Astrocyte of the cerebellum (primary cell): Measurements from ENCODE around the gene RPL13A.
"Not testable (repeated sequence)": the region's sequence is repeated elsewhere in the genome, so short reads cannot be mapped to it uniquely, and the experiment has no call there.

Experiments
- DNase-seq: peaks from one replicate; pipeline ENCODE4 v3.0.0-alpha.2; 2011; ENCODE audit warnings: low read depth
- H3K4me3 ChIP-seq: 2 replicates; pipeline ENCODE4 v1.5.1; 2011; ENCODE audit warnings: mild to moderate bottlenecking, low read depth, low read length, moderate library complexity
- in situ Hi-C: cut with HindIII; loops from 2 replicates; pipeline ENCODE4 v1.10.0; 2017; ENCODE audit warnings: low sequenced_read_pairs
- TF ChIP-seq, protein P1 (sequence below): IDR thresholded peaks from 2 replicates; pipeline ENCODE4 v1.5.1; 2012; ENCODE audit warnings: low read length, low read depth, moderate library complexity, mild to moderate bottlenecking; ENCODE audit errors: missing control alignments

The RPL13A gene

DNA sequence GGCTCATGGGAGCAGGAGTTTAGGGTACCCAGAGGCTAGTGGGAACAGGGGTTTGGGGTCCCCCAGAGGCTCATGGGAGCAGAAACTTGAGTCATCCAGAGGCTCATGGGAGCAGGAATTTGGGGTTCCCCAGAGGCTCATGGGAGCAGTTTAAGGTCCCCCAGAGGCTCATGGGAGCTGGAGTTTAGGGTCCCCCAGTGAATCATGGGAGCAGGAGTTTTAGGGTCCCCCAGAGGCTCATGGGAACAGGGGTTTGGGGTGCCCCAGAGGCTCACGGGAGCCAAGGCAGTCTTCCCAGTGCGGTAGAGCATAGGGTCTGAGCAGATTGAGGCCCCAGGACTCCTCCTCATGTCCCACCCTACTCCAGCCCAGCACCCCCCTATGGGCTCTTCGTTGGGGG is 22.0 kb upstream of the RPL13A start:
- in situ Hi-C loops = no loop called here
- no peak overlapping the region for H3K4me3 ChIP-seq
- no peak for DNase-seq
- TF ChIP-seq, protein P1, sequence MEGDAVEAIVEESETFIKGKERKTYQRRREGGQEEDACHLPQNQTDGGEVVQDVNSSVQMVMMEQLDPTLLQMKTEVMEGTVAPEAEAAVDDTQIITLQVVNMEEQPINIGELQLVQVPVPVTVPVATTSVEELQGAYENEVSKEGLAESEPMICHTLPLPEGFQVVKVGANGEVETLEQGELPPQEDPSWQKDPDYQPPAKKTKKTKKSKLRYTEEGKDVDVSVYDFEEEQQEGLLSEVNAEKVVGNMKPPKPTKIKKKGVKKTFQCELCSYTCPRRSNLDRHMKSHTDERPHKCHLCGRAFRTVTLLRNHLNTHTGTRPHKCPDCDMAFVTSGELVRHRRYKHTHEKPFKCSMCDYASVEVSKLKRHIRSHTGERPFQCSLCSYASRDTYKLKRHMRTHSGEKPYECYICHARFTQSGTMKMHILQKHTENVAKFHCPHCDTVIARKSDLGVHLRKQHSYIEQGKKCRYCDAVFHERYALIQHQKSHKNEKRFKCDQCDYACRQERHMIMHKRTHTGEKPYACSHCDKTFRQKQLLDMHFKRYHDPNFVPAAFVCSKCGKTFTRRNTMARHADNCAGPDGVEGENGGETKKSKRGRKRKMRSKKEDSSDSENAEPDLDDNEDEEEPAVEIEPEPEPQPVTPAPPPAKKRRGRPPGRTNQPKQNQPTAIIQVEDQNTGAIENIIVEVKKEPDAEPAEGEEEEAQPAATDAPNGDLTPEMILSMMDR = no peak

DNA sequence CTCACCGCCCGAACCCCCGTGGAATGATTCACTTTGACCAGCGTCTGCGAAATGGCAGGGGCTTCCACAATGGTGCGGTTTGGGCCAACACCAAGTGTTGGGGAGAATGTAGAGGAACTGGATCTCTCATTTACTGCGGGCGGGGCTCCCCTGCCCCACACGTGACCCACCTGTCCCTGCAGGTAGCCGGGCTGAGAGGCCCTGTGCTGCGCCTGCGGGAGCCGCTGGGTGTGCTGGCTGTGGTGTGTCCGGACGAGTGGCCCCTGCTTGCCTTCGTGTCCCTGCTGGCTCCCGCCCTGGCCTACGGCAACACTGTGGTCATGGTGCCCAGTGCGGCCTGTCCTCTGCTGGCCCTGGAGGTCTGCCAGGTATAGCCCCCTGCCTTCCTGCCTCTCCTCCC is 19.2 kb upstream of the RPL13A start:
- TF ChIP-seq, protein P1 = no peak
- no peak overlapping the region for H3K4me3 ChIP-seq
- in situ Hi-C loops = no loop called here
- DNase-seq = no peak

DNA sequence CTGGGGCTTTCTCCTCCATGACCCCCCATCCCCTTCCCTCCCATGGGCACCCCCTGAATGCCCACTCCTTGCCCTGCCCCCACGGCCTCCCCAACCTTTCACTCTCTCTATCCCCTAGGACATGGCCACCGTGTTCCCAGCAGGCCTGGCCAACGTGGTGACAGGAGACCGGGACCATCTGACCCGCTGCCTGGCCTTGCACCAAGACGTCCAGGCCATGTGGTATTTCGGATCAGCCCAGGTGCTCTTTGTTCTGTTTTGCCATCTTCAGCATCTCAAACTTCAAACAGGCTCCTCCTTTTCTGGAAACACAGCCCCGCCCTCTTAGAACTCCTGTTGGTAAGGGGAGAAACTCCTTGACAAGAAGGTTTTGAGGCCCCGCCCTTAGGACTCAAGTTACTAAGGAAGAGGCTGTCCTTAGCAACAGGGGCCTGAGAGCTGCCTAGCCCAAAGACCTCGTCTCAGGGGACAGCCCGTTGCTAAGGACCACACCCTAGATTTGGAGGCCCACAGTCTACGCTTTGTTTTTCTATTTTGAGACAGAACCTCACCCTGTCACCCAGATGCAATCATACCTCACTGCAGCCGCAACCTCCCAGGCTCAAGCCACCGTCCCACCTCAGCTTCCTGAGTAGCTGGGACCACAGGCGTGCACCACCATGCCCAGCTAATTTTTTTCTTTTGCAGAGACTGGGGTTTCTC is 18.5 kb upstream of the RPL13A start:
- TF ChIP-seq, protein P1 = no peak
- no peak overlapping the region for H3K4me3 ChIP-seq
- no peak for DNase-seq
- in situ Hi-C loops = no loop called here

DNA sequence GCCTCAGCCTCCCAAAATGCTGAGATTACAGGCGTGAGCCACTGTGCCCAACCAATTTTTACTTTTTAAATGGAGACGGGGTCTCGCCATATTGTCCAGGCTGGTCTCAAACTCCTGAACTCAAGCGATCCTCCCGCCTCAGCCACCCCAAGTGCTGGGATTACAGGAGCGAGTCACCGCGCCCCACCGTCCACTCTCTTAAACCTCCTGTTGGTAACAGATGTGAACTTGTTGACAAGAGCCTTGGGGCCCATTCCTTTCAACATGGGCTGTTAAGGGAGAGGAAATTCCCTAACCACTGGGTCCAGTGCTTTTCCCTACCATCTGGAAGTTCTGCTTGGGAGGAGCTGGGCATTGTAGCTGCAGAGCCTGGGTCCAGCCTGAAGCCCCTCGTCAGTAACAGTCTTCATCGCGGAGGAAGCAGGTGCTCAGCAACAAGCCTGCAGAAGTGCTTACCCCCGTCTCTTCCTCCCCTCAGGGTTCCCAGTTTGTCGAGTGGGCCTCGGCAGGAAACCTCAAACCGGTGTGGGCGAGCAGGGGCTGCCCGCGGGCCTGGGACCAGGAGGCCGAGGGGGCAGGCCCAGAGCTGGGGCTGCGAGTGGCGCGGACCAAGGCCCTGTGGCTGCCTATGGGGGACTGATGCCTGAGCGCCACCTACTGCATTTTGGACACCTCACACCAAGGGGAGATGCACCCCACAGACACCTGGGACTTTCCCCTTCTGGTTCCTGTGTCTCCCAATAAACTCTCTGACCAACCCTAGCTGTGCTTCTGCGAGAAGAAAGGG is 17.4 kb upstream of the RPL13A start:
- H3K4me3 ChIP-seq = no peak overlapping the region
- in situ Hi-C loops = no loop called here
- TF ChIP-seq, protein P1 = peak; percentile 2
- no peak for DNase-seq

DNA sequence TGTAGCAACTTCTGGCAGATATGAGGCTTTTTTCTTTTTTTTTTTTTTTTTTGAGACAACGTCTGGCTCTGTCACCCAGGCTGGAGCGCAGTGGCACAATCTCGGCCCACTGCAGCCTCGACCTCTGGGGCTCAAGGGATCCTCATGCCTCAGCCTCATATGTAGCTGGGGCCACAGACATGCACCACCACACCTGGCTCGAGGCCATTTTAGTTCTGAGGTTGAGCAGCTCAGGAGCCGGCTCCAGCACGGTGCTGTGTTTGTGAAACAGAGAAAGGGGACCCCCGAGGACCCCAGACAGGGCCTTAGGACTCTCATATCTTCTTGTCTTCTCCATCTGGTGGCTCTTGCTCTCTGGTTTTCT is 16.8 kb upstream of the RPL13A start:
- H3K4me3 ChIP-seq = no peak overlapping the region
- in situ Hi-C loops = no loop called here
- TF ChIP-seq, protein P1 = no peak
- DNase-seq = no peak

DNA sequence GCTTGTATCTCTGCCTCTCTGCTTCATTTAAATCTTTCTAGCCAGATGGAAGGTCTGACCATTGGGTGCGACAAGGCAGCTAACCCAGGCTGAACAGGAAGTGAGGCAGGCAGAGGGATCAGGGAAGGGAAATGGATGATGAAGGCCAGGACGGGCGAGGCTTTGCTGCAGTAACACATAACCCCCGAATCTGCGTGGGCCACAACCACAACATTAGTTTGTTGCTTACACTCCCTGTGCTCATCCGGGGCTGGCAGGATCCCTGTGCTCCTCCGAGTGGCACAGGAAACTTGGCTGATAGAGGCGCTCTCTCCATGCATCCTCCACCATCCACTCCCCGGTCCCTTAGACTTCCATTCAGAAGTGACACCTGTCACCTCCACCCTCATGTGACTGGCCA is 14.5 kb upstream of the RPL13A start:
- H3K4me3 ChIP-seq = no peak overlapping the region
- TF ChIP-seq, protein P1 = no peak
- DNase-seq = no peak
- in situ Hi-C loops = no loop called here

DNA sequence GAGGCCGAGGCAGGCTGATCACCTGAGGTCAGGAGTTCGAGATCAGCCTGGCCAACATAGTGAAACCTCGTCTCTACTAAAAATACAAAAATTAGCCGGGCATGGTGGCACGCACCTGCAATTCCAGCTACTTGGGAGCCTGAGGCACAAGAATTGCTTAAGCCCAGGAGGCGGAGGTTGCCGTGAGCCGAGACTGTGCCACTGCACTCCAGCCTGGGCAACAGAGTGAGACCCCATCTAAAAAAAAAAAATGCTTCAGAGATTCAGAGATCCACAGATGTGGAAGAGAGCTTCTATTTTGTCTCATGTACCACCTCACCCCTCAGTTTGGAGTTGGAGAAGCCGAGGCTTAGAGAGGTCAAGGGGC is 13.9 kb upstream of the RPL13A start:
- peak overlapping the region; percentile 56 for H3K4me3 ChIP-seq
- in situ Hi-C loops, DNase-seq: not testable (repeated sequence)
